Mesenchymal stem cell (in vitro differentiated cells and primary cell): ENCODE measurements around the gene CCT3.

Source experiments
- DNase-seq: peaks from one replicate; pipeline ENCODE4 v3.0.0-alpha.2; 2013
- H2AFZ ChIP-seq: one replicate; pipeline ENCODE4 v1.6.1; 2013; ENCODE audit warnings: low read depth, mild to moderate bottlenecking, control low read depth, inconsistent platforms, low read length, moderate library complexity
- H2AK5ac ChIP-seq: 2 replicates; pipeline ENCODE4 v1.6.1; 2013; ENCODE audit warnings: low read length, moderate library complexity, mild to moderate bottlenecking, inconsistent platforms; ENCODE audit not compliant: severe bottlenecking
- H2BK120ac ChIP-seq: one replicate; pipeline ENCODE4 v1.6.1; 2013; ENCODE audit warnings: low read depth, mild to moderate bottlenecking, inconsistent platforms, low read length, moderate library complexity
- H2BK12ac ChIP-seq, 2 experiments: one replicate each; pipeline ENCODE4 v1.6.1; 2013; ENCODE audit warnings: inconsistent platforms in 2 of 2, low read length in 2 of 2, mild to moderate bottlenecking in 2 of 2, moderate library complexity in 2 of 2, control low read depth in 1 of 2
- H2BK15ac ChIP-seq: one replicate; pipeline ENCODE4 v1.6.1; 2013; ENCODE audit warnings: mild to moderate bottlenecking, low read depth, inconsistent platforms; ENCODE audit not compliant: poor library complexity, severe bottlenecking
- H2BK5ac ChIP-seq: 2 replicates; pipeline ENCODE4 v1.6.1; 2013; ENCODE audit warnings: low read depth, mild to moderate bottlenecking, low read length, control low read depth, inconsistent platforms; ENCODE audit not compliant: poor library complexity, severe bottlenecking
- H3K14ac ChIP-seq, 2 experiments: one replicate each; pipeline ENCODE4 v1.6.1; 2013; ENCODE audit warnings: inconsistent platforms in 2 of 2, low read length in 2 of 2, control low read depth in 1 of 2, mild to moderate bottlenecking in 1 of 2, moderate library complexity in 1 of 2
- H3K18ac ChIP-seq, 2 experiments: one replicate each; pipeline ENCODE4 v1.6.1; 2013; ENCODE audit warnings: inconsistent platforms in 2 of 2, low read length in 2 of 2, control low read depth in 1 of 2, low read depth in 1 of 2, mild to moderate bottlenecking in 1 of 2
- H3K23ac ChIP-seq, 2 experiments: one replicate each; pipeline ENCODE4 v1.6.1; 2013; ENCODE audit warnings: inconsistent platforms in 2 of 2, low read length in 2 of 2, mild to moderate bottlenecking in 2 of 2, moderate library complexity in 2 of 2, control low read depth in 1 of 2
- H3K27ac ChIP-seq: 2 replicates; pipeline ENCODE4 v1.5.1; 2013; ENCODE audit warnings: mild to moderate bottlenecking, moderate library complexity, low read length, control low read depth, inconsistent platforms; ENCODE audit not compliant: poor library complexity, severe bottlenecking
- H3K27me3 ChIP-seq, 2 experiments: 2 replicates each; pipeline versions ENCODE4 v1.6.1 to v1.7.0; 2013; ENCODE audit warnings: low read length in 2 of 2, mild to moderate bottlenecking in 2 of 2, moderate library complexity in 2 of 2, control low read depth in 1 of 2, inconsistent platforms in 1 of 2; ENCODE audit not compliant: control insufficient read depth in 1 of 2, insufficient read depth in 1 of 2
- H3K36me3 ChIP-seq, 2 experiments: 2 replicates each; pipeline versions ENCODE4 v1.6.1 to v1.7.0; 2013; ENCODE audit warnings: low read length in 2 of 2, control low read depth in 1 of 2, inconsistent platforms in 1 of 2, low read depth in 1 of 2, mild to moderate bottlenecking in 1 of 2; ENCODE audit not compliant: insufficient read depth in 2 of 2, control insufficient read depth in 1 of 2
- H3K4ac ChIP-seq, 2 experiments: one replicate each; pipeline ENCODE4 v1.6.1; 2013; ENCODE audit warnings: inconsistent platforms in 2 of 2, low read length in 2 of 2, mild to moderate bottlenecking in 2 of 2, moderate library complexity in 2 of 2, control low read depth in 1 of 2, low read depth in 1 of 2
- H3K4me1 ChIP-seq: 2 replicates; pipeline ENCODE4 v1.6.1; 2013; ENCODE audit warnings: low read depth, low read length, control low read depth; ENCODE audit not compliant: control insufficient read depth, insufficient read depth
- H3K4me2 ChIP-seq: 2 replicates; pipeline ENCODE4 v1.6.1; 2013; ENCODE audit warnings: low read length, mild to moderate bottlenecking, inconsistent platforms; ENCODE audit not compliant: poor library complexity, severe bottlenecking
- H3K4me3 ChIP-seq, 2 experiments: 2 replicates each; pipeline versions ENCODE4 v1.5.1 to v1.7.0; 2013; ENCODE audit warnings: low read length in 2 of 2, mild to moderate bottlenecking in 2 of 2, control low read depth in 1 of 2, low read depth in 1 of 2; ENCODE audit not compliant: insufficient read depth in 1 of 2
- H3K79me1 ChIP-seq: replicated peaks from 2 replicates; pipeline ENCODE4 v1.6.1; 2013; ENCODE audit warnings: mild to moderate bottlenecking, control low read depth, low read length, inconsistent platforms; ENCODE audit not compliant: poor library complexity, severe bottlenecking
- H3K9ac ChIP-seq: 2 replicates; pipeline ENCODE4 v1.7.0; 2013; ENCODE audit warnings: mild to moderate bottlenecking, low read length, moderate library complexity
- H3K9me3 ChIP-seq: 2 replicates; pipeline ENCODE4 v1.7.0; 2013; ENCODE audit warnings: mild to moderate bottlenecking, low read length; ENCODE audit not compliant: control insufficient read depth
- H4K8ac ChIP-seq: one replicate; pipeline ENCODE4 v1.6.1; 2013; ENCODE audit warnings: inconsistent platforms, mild to moderate bottlenecking, low read length, moderate library complexity
- H4K91ac ChIP-seq: one replicate; pipeline ENCODE4 v1.6.1; 2013; ENCODE audit warnings: mild to moderate bottlenecking, low read length, inconsistent platforms
- WGBS: methylation state at CpG from one replicate; pipeline ENCODE4 v1.1.7; 2013; ENCODE audit warnings: mixed read lengths; 5-methylcytosine and 5-hydroxymethylcytosine counted together

The CCT3 gene

DNA sequence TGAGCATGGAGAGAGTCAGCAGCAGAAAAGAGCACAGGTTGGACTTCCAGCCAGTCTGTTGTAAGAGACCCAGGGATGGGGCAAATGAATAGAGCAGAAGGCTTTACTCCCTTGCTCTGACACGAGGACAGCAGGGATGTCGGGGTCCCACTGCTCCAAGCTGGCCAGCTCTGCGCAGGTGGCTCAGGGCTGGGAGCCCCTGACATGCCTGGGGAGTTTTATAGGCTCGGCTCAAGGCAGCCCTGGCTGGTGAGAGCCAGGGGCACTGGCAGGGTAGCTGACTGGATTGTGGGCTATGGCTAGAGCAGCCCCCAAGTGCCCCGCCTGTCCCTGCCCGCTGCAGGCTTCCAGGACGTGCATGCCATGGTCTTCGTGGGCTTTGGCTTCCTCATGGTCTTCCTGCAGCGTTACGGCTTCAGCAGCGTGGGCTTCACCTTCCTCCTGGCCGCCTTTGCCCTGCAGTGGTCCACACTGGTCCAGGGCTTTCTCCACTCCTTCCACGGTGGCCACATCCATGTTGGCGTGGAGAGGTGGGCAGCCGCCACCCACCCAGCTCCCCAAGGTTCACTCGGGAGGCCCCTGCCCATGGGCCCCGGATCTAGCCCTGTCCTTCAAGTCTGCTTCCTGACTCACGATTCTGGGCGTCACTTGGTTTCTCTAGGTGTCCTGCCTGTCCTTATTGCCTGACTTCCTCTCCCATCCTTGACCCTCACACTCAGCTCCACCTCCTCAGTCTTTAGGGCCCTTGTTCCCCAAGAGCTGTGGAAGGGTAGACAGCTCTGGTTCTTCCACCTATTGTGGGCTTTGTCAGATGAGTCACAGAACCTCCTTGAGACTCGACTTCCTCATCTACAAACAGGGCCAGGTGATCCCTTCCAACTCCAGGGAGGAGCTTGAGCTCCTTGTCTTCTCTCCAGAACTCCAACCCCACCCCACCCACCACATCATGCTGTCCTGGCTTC, 39.1 kb upstream of the CCT3 start:
- H3K27ac ChIP-seq = no peak overlapping the region
- H3K79me1 ChIP-seq = no peaks in the 10 kb centered on the region
- H3K27me3 ChIP-seq = peaks cover 12 to 27% of the 10 kb centered on the region in 2 experiments
- no peak overlapping the region for H3K4ac ChIP-seq
- H3K4me2 ChIP-seq = no peak overlapping the region
- no peak overlapping the region for H2BK12ac ChIP-seq
- H3K23ac ChIP-seq = no peak overlapping the region
- H2BK120ac ChIP-seq = no peak overlapping the region
- H2AFZ ChIP-seq = no peak overlapping the region
- H3K36me3 ChIP-seq = no peaks in the 10 kb centered on the region
- no peak overlapping the region for H2AK5ac ChIP-seq
- H3K4me1 ChIP-seq = peaks cover 1% of the 10 kb centered on the region
- H2BK15ac ChIP-seq = no peak overlapping the region
- H4K8ac ChIP-seq = peak overlapping the region; percentile 57
- H3K9ac ChIP-seq = no peak overlapping the region
- no peaks in the 10 kb centered on the region for H3K9me3 ChIP-seq
- WGBS = 87% methylated on average over 20 of the region's 20 CpGs
- no peak overlapping the region for H4K91ac ChIP-seq
- no peak overlapping the region for H2BK5ac ChIP-seq
- no peak overlapping the region for H3K4me3 ChIP-seq
- H3K18ac ChIP-seq = no peak overlapping the region
- DNase-seq = no peak
- no peak overlapping the region for H3K14ac ChIP-seq

DNA sequence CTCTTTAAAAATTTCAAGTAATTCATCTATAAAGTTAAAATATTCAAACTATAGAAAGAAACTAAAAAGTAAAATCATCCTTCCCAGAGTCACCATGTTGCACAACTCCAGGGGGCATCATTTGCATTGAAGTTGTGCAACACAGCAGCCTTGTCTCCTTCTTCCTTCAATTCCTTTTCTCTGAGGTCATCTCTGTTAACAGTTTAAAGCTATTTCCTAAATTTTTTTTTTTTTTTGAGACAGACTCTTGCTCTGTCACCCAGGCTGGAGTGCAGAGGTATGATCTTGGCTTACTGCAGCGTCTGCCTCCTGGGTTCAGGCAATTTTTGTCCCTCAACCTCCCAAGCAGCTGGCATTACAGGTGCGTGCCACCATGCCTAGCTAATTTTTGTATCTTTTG, 38.1 kb upstream of the CCT3 start:
- H3K14ac ChIP-seq = no peak overlapping the region

DNA sequence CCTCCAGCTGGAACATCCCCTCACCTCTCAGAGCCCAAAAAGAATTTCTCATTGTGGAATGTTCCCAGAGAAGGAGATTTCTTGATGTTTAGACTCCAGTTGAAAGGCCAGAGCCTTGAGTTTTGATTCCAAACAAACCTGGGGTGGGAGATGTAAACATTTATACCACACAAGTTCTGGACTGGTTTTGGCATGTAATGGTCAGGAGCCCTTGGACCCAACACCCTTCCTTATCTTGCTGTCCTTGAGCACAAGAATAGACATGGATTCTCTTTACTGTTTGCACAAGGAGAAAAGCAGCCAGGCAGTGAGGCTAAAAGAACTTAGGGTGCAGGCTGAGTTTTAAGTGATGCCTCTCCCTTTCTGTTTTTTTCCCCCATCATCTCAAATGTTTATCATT, 35.5 kb upstream of the CCT3 start:
- H4K91ac ChIP-seq = no peak overlapping the region
- H2BK120ac ChIP-seq = peak overlapping the region; percentile 36
- peak; percentile 29 for DNase-seq
- H2AFZ ChIP-seq = no peak overlapping the region
- no peak overlapping the region for H3K23ac ChIP-seq
- no peak overlapping the region for H2AK5ac ChIP-seq
- no peak overlapping the region for H3K27ac ChIP-seq
- no peak overlapping the region for H3K14ac ChIP-seq
- H2BK15ac ChIP-seq = no peak overlapping the region
- no peak overlapping the region for H3K4me2 ChIP-seq
- H3K18ac ChIP-seq = no peak overlapping the region
- H3K4ac ChIP-seq = no peak overlapping the region
- no peaks in the 10 kb centered on the region for H3K9me3 ChIP-seq
- H3K27me3 ChIP-seq = peaks cover 20 to 39% of the 10 kb centered on the region in 2 experiments
- H3K4me3 ChIP-seq = no peak overlapping the region
- H2BK12ac ChIP-seq = no peak overlapping the region
- H3K9ac ChIP-seq = no peak overlapping the region
- peaks cover 8% of the 10 kb centered on the region for H3K4me1 ChIP-seq
- no peaks in the 10 kb centered on the region for H3K36me3 ChIP-seq
- no peak overlapping the region for H2BK5ac ChIP-seq
- no peaks in the 10 kb centered on the region for H3K79me1 ChIP-seq
- H4K8ac ChIP-seq = no peak overlapping the region

More for the DNA sequence above, 38.1 kb upstream of the CCT3 start:
- H2BK12ac ChIP-seq = no peak overlapping the region
- no peak overlapping the region for H4K91ac ChIP-seq
- no peak overlapping the region for H2BK15ac ChIP-seq
- no peak overlapping the region for H2AFZ ChIP-seq
- H3K79me1 ChIP-seq = no peaks in the 10 kb centered on the region
- no peak overlapping the region for H4K8ac ChIP-seq
- H3K27ac ChIP-seq = no peak overlapping the region
- no peaks in the 10 kb centered on the region for H3K9me3 ChIP-seq
- H2AK5ac ChIP-seq = no peak overlapping the region
- no peak overlapping the region for H2BK5ac ChIP-seq
- H3K4me3 ChIP-seq = no peak overlapping the region
- H3K9ac ChIP-seq = no peak overlapping the region
- H3K23ac ChIP-seq = no peak overlapping the region
- no peak overlapping the region for H3K18ac ChIP-seq
- no peak overlapping the region for H3K4ac ChIP-seq
- DNase-seq = no peak
- H3K4me2 ChIP-seq = no peak overlapping the region
- no peak overlapping the region for H2BK120ac ChIP-seq
- H3K36me3 ChIP-seq = no peaks in the 10 kb centered on the region
- whole genome bisulfite sequencing = 82% methylated on average over 2 of the region's 2 CpGs
- H3K27me3 ChIP-seq = peaks cover 7 to 30% of the 10 kb centered on the region in 2 experiments
- H3K4me1 ChIP-seq = peaks cover 4% of the 10 kb centered on the region

DNA sequence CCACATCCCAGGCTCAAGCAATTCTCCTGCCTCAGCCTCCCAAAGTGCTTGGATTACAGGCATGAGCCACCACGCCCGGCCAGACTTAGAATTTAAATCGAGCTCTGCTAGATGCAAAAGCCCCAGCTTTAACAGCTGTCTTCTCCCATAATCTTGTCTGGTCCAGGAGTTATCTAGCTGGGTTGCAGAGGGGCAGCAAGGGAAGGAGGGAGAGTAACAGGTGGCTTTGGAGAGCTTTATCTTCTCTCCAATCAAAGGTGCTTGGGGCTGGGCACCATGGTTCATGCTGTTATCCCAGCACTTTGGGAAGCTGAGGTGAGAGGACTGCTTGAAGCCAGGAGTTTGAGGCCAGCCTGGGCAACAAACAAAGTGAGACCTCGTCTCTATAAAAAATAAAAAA, 34.8 kb upstream of the CCT3 start:
- Histone ChIP-seq H4K91ac (no peak overlapping the region), H2AK5ac (no peak overlapping the region), H3K27ac (no peak overlapping the region), H2BK15ac (no peak overlapping the region), H3K4me2 (no peak overlapping the region), H3K4me1 (peaks cover 12% of the 10 kb centered on the region), H2BK12ac (no peak overlapping the region), H3K79me1 (no peaks in the 10 kb centered on the region), H2BK5ac (no peak overlapping the region), H3K4ac (no peak overlapping the region), H3K9ac (no peak overlapping the region), H4K8ac (no peak overlapping the region), H2BK120ac (no peak overlapping the region), H3K4me3 (no peak overlapping the region), H3K36me3 (no peaks in the 10 kb centered on the region), H3K23ac (no peak overlapping the region), H2AFZ (no peak overlapping the region), H3K14ac (no peak overlapping the region), H3K27me3 (peaks cover 26 to 45% of the 10 kb centered on the region in 2 experiments), H3K9me3 (no peaks in the 10 kb centered on the region), H3K18ac (no peak overlapping the region)
- no peak for DNase-seq
- 92% methylated on average over 4 of the region's 4 CpGs for WGBS
